SK-N-SH (cell line): Measurements from ENCODE around the gene TRPM8. TPM values are rescaled to one million over a fixed set of nuclear protein-coding genes. Genes with fewer than 3 reads are reported as not detected.

Experiments
- CTCF ChIA-PET: fragments of 300-600, 350-600 bp; formaldehyde crosslinking; extraction: SDS; loops from one replicate; lab custom pipeline; 2021; lab: Yijun Ruan, JAX
- POLR2A ChIA-PET: fragments of 350-600 bp; sonication (Branson Sonifier 250); formaldehyde crosslinking; extraction: SDS; loops from one replicate; lab custom pipeline; 2020; ENCODE audit warnings: antibody characterized with exemption, inconsistent platforms; lab: Yijun Ruan, JAX
- DNase-seq: peaks from one replicate; pipeline ENCODE4 v3.0.0; 2012
- H2AFZ ChIP-seq: fragments of 200-600 bp; sonication (generic); 2 replicates; pipeline ENCODE4 v1.8.1; 2016; ENCODE audit warnings: antibody characterized with exemption, mild to moderate bottlenecking, low read depth
- H3F3A ChIP-seq: fragments of 200-600 bp; sonication (generic); replicated peaks from 2 replicates; pipeline ENCODE3; 2016; ENCODE audit warnings: antibody characterized with exemption, mild to moderate bottlenecking; ENCODE audit not compliant: insufficient read depth
- H3K27ac ChIP-seq, 2 experiments: fragments of 200-500 bp in 1 of 2; fragments of 200-600 bp in 1 of 2; sonication (Bioruptor generic) in 1 of 2; sonication (generic), shearing (Covaris generic) in 1 of 2; 2 replicates each; pipeline versions ENCODE4 v1.5.1 to v1.6.1; 2014 to 2016; ENCODE audit warnings: low read depth in 2 of 2, inconsistent platforms in 1 of 2, low read length in 1 of 2, mild to moderate bottlenecking in 1 of 2, mixed read lengths in 1 of 2
- H3K27me3 ChIP-seq: fragments of 200-600 bp; sonication (generic), shearing (Covaris generic); 2 replicates; pipeline ENCODE4 v1.6.1; 2016; ENCODE audit warnings: mixed run types; ENCODE audit not compliant: insufficient read depth
- H3K36me3 ChIP-seq, 2 experiments: fragments of 200-500 bp in 1 of 2; fragments of 200-600 bp in 1 of 2; sonication (Bioruptor generic) in 1 of 2; sonication (generic) in 1 of 2; replicated peaks in 1 of 2; 2 replicates each; pipeline versions ENCODE3 to v1.5.1; 2014 to 2016; ENCODE audit warnings: low read length in 1 of 2, mild to moderate bottlenecking in 1 of 2; ENCODE audit not compliant: insufficient read depth in 2 of 2, control insufficient read depth in 1 of 2
- H3K4me1 ChIP-seq, 2 experiments: fragments of 200-500 bp in 1 of 2; fragments of 200-600 bp in 1 of 2; sonication (Bioruptor generic) in 1 of 2; sonication (generic), shearing (Covaris generic) in 1 of 2; 2 replicates each; pipeline versions ENCODE4 v1.5.1 to v1.6.1; 2014 to 2016; ENCODE audit warnings: low read depth in 1 of 2, low read length in 1 of 2, mixed run types in 1 of 2; ENCODE audit not compliant: insufficient read depth in 2 of 2, control insufficient read depth in 1 of 2
- H3K4me2 ChIP-seq: fragments of 200-600 bp; sonication (generic), shearing (Covaris generic); 2 replicates; pipeline ENCODE4 v1.6.1; 2017; ENCODE audit warnings: mixed run types
- H3K4me3 ChIP-seq, 2 experiments: fragments of 200-500 bp in 1 of 2; fragments of 200-600 bp in 1 of 2; sonication (Bioruptor generic) in 1 of 2; sonication (generic), shearing (Covaris generic) in 1 of 2; 2 replicates each; pipeline versions ENCODE4 v1.5.1 to v1.8.1; 2014 to 2016; ENCODE audit warnings: low read depth in 2 of 2, inconsistent platforms in 1 of 2, low read length in 1 of 2, mild to moderate bottlenecking in 1 of 2, mixed read lengths in 1 of 2, moderate library complexity in 1 of 2
- H3K79me2 ChIP-seq: fragments of 200-600 bp; sonication (generic); 2 replicates; pipeline ENCODE4 v1.8.1; 2017; ENCODE audit warnings: mild to moderate bottlenecking; ENCODE audit not compliant: insufficient read depth
- H3K9ac ChIP-seq: fragments of 200-600 bp; sonication (generic); 2 replicates; pipeline ENCODE4 v1.6.1; 2017; ENCODE audit warnings: mixed run types
- H3K9me2 ChIP-seq: fragments of 200-600 bp; sonication (generic); 2 replicates; pipeline ENCODE4 v1.6.1; 2017; ENCODE audit warnings: mixed run types
- H3K9me3 ChIP-seq: fragments of 200-600 bp; sonication (generic); 2 replicates; pipeline ENCODE4 v1.6.1; 2017; ENCODE audit warnings: mixed run types, mild to moderate bottlenecking, moderate library complexity
- H4K20me1 ChIP-seq: fragments of 200-600 bp; sonication (generic); 2 replicates; pipeline ENCODE4 v1.6.1; 2017; ENCODE audit warnings: mild to moderate bottlenecking, mixed run types; ENCODE audit not compliant: insufficient read depth
- CHD2 ChIP-seq: fragments of 150-350 bp; IDR thresholded peaks from 2 replicates; pipeline ENCODE4 v1.6.1; 2018; ENCODE audit warnings: low read length; ENCODE audit not compliant: partially characterized antibody
- CTCF ChIP-seq: fragments of 200-600 bp; sonication (generic); IDR thresholded peaks from 2 replicates; pipeline ENCODE4 v1.6.1; 2017; ENCODE audit warnings: antibody characterized with exemption, mild to moderate bottlenecking, moderate library complexity
- EP300 ChIP-seq, 2 experiments: IDR thresholded peaks; 2 replicates each; pipeline versions ENCODE4 v1.4.0 to v1.6.1; 2012; ENCODE audit warnings: borderline replicate concordance in 1 of 2, low read depth in 1 of 2, low read length in 1 of 2
- EZH2phosphoT487 ChIP-seq: fragments of 200-600 bp; sonication (generic); IDR thresholded peaks from 2 replicates; pipeline ENCODE4 v1.6.1; 2017; ENCODE audit warnings: low read depth, mixed run types, mild to moderate bottlenecking, antibody characterized with exemption, moderate library complexity, borderline replicate concordance
- FOXJ3 ChIP-seq: sonication (generic); formaldehyde crosslinking; IDR thresholded peaks from 2 replicates; pipeline ENCODE4 v1.5.1; 2020; ENCODE audit warnings: mild to moderate bottlenecking, missing genetic modification reagents
- GATA2 ChIP-seq: sonication (generic); formaldehyde crosslinking; IDR thresholded peaks from 2 replicates; pipeline ENCODE4 v1.5.0; 2020; ENCODE audit warnings: mild to moderate bottlenecking, missing genetic modification reagents
- JUND ChIP-seq: IDR thresholded peaks from 2 replicates; pipeline ENCODE4 v1.4.0; 2012
- MEF2A ChIP-seq: IDR thresholded peaks from 2 replicates; pipeline ENCODE4 v1.4.0; 2012; ENCODE audit warnings: low read depth, borderline replicate concordance
- MXI1 ChIP-seq: IDR thresholded peaks from 2 replicates; pipeline ENCODE4 v1.6.1; 2012; ENCODE audit warnings: mild to moderate bottlenecking, low read depth, low read length, improper control_type of control experiment
- NFIC ChIP-seq: IDR thresholded peaks from 2 replicates; pipeline ENCODE4 v1.4.0; 2012; ENCODE audit warnings: borderline replicate concordance
- PBX3 ChIP-seq: IDR thresholded peaks from 2 replicates; pipeline ENCODE4; 2012
- RCOR1 ChIP-seq: fragments of 150-350 bp; IDR thresholded peaks from 2 replicates; pipeline ENCODE4 v1.6.1; 2017; ENCODE audit warnings: antibody characterized with exemption, low read length
- RFX5 ChIP-seq: IDR thresholded peaks from 2 replicates; pipeline ENCODE4 v1.6.1; 2012; ENCODE audit warnings: mild to moderate bottlenecking, improper control_type of control experiment, low read length
- RXRA ChIP-seq: IDR thresholded peaks from 2 replicates; pipeline ENCODE4 v1.4.0; 2012; ENCODE audit warnings: low read depth, mild to moderate bottlenecking, borderline replicate concordance
- SMC3 ChIP-seq: IDR thresholded peaks from 2 replicates; pipeline ENCODE4 v1.6.1; 2012; ENCODE audit warnings: low read depth, low read length, improper control_type of control experiment
- TAF1 ChIP-seq: IDR thresholded peaks from 2 replicates; pipeline ENCODE4 v1.6.1; 2012; ENCODE audit warnings: low read depth, mild to moderate bottlenecking, low read length, moderate library complexity, borderline replicate concordance
- USF1 ChIP-seq: IDR thresholded peaks from 2 replicates; pipeline ENCODE4 v1.4.0; 2012; ENCODE audit warnings: low read depth, borderline replicate concordance
- YY1 ChIP-seq: IDR thresholded peaks from 2 replicates; pipeline ENCODE4 v1.4.0; 2012; ENCODE audit warnings: low read depth, mild to moderate bottlenecking
- WGBS: methylation state at CpG from one replicate; pipeline ENCODE4 v1.1.6; 2017; ENCODE audit warnings: low lambda C conversion rate; 5-methylcytosine and 5-hydroxymethylcytosine counted together
- polyA plus RNA-seq, 3 experiments: library from polyadenylated mRNA; depleted of rRNA; stranded (reverse); fragments of >200 nt; gene quantifications; 2 replicates each; pipeline ENCODE4 v1.2.3, GENCODE V29; 2012

The TRPM8 gene
- polyA plus RNA-seq, 1 of the 3 experiments (the other 2 are of a cell fraction): 0.85 TPM

GRCh38 chr2:234050455-234051135 is 133.4 kb downstream of the TRPM8 start, which contains the start of gene SPP2:
Gene SPP2, plus strand, starts transcription at chr2:234050702. Its CDS starts 85 bp downstream, at chr2:234050787.
- no peaks in the 10 kb centered on the region for H3K9me3 ChIP-seq
- POLR2A ChIA-PET: no interaction called here
- no peaks in the 10 kb centered on the region for H3K36me3 ChIP-seq
- H3K4me3 ChIP-seq: no peak within 1 kb of the TSS
- H4K20me1 ChIP-seq: no peaks in the 10 kb centered on the region
- no peak for DNase-seq
- H3K27ac ChIP-seq: peak within 1 kb of the TSS in 1 of 2 experiments; percentile 45; a peak in 1 of 4 replicates
- WGBS: 78% methylated on average over 9 of the region's 9 CpGs
- no peaks in the 10 kb centered on the region for H3K9me2 ChIP-seq
- TF ChIP-seq PBX3 (no peak), RFX5 (no peak), GATA2 (no peak), RCOR1 (no peak), CTCF (no peak), TAF1 (no peak), RXRA (no peak), NFIC (no peak), JUND (no peak), SMC3 (no peak), USF1 (no peak), CHD2 (no peak), EZH2phosphoT487 (no peak), MXI1 (no peak), FOXJ3 (no peak), MEF2A (no peak), EP300 (IDR thresholded peaks at IDR 0.05; ENCODE audit: borderline replicate concordance in 1 of 2, low read depth in 1 of 2, low read length in 1 of 2) (no peak), YY1 (no peak)
- peaks cover 5% of the 10 kb centered on the region for H3F3A ChIP-seq
- H3K4me2 ChIP-seq: no peak within 1 kb of the TSS; the same call in 1 of the 2 replicates
- CTCF ChIA-PET: interaction anchor here (0.9 kb wide), 1 partner anchor 495 kb away, joined by 3 read pairs; no protein-coding TSS in a partner anchor
- H3K4me1 ChIP-seq: peaks cover 0 to 5% of the 10 kb centered on the region in 2 experiments; a peak in 1 of 4 replicates
- H3K9ac ChIP-seq: no peak within 1 kb of the TSS
- H3K27me3 ChIP-seq: no peaks in the 10 kb centered on the region
- H2AFZ ChIP-seq: peak within 1 kb of the TSS; percentile 30
- H3K79me2 ChIP-seq: no peaks in the 10 kb centered on the region
